Left lung (tissue), 14 donors: Measurements from ENCODE around the gene FXYD7. TPM values are rescaled to one million over a fixed set of nuclear protein-coding genes. Genes with fewer than 3 reads are reported as not detected.

Experiments
- ATAC-seq: fragments of 200-7000 bp; cut with Tn5 transposase; one replicate; pipeline ENCODE4 v1.9.1; 2020; ENCODE audit warnings: moderate library complexity
- DNase-seq, 4 donors: peaks; one replicate each; pipeline ENCODE4 v3.0.0-alpha.2; 2013 to 2020
- H3K27ac ChIP-seq, 2 donors: fragments of 200-600 bp; sonication (generic) in 1 of 2; one replicate each; pipeline versions ENCODE4 v1.5.0 to v1.8.0; 2020 to 2021
- H3K27me3 ChIP-seq, 2 donors: fragments of 200-600 bp; sonication (generic) in 1 of 2; one replicate each; pipeline versions ENCODE4 v1.5.0 to v1.8.0; 2020 to 2021
- H3K36me3 ChIP-seq, 2 donors: fragments of 200-600 bp; sonication (generic) in 1 of 2; one replicate each; pipeline versions ENCODE4 v1.5.0 to v1.8.0; 2020 to 2021
- H3K4me1 ChIP-seq, 2 donors: fragments of 200-600 bp; one replicate each; pipeline ENCODE4 v1.8.0; 2021
- H3K4me3 ChIP-seq, 2 donors: fragments of 200-600 bp; sonication (generic) in 1 of 2; one replicate each; pipeline versions ENCODE4 v1.5.0 to v1.8.0; 2020 to 2021; ENCODE audit warnings: mild to moderate bottlenecking in 1 of 2
- H3K9me3 ChIP-seq, 2 donors: fragments of 200-600 bp; sonication (generic) in 1 of 2; one replicate each; pipeline versions ENCODE4 v1.5.0 to v1.8.0; 2020 to 2021
- intact Hi-C, 2 donors: fragments of 100-400 bp; cut with DNase I; formaldehyde crosslinking; loops; one replicate each; pipeline versions ENCODE4 v1.11.2 to v1.14.2; 2022
- long read RNA-seq, 12 donors: library from polyadenylated mRNA in 2 of 12; unstranded in 2 of 12; transcript quantifications; one replicate each; pipeline ENCODE4 v2.0.0 and lab custom pipeline, GENCODE V29; 2019 to 2026
- polyA plus RNA-seq, 6 donors: library from polyadenylated mRNA; unstranded; fragments of 120-200 nt; gene quantifications; one replicate each; pipeline ENCODE4 v1.2.1, GENCODE V29; 2013; ENCODE audit not compliant: insufficient read length in 6 of 6
- total RNA-seq, 2 donors: library from RNA; stranded (reverse); fragmentation: NEBNext Ultra II Directional; extraction: Animal tissue kit (Norgen Biotek cat#: 25700); gene quantifications; one replicate each; pipeline ENCODE4 v1.2.1, GENCODE V29; 2021
- TF ChIP-seq, protein P1 (sequence below), 2 donors: fragments of 200-600 bp; sonication (generic) in 1 of 2; IDR thresholded peaks; one replicate each; pipeline versions ENCODE4 v1.5.0 to v1.8.0; 2021; ENCODE audit warnings: antibody characterized with exemption in 2 of 2
- donor health status: DM: no; HTN: yes; CAD: no.
- donor health status: DM: no; HTN: no; CAD: no.

Gene FXYD7, protein sequence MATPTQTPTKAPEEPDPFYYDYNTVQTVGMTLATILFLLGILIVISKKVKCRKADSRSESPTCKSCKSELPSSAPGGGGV
- total RNA-seq (not detected), polyA plus RNA-seq (1 to 10 TPM in 2 of 6 donors, under 1 TPM in 4; 0.55 to 1.3 (median 0.74) TPM)
- long read RNA-seq, donor 1: 0 reads
- long read RNA-seq, donor 2: 0 reads
- long read RNA-seq, donor 3: 0 reads
- long read RNA-seq, donor 4: 0 reads
- long read RNA-seq, donor 5: 0 reads
- long read RNA-seq, donor 6, partial matches to known transcripts: 0 of 1 reads
- long read RNA-seq, donor 6, other reads (novel, unspliced or antisense): 0 of 1 reads
- long read RNA-seq, donor 7, partial matches to known transcripts: 0 of 2 reads
- long read RNA-seq, donor 7, other reads (novel, unspliced or antisense): 0 of 2 reads
- long read RNA-seq, donor 8: 0 reads
- long read RNA-seq, donor 9: 0 reads
- long read RNA-seq, donor 10, partial matches to known transcripts: 0 of 1 reads
- long read RNA-seq, donor 10, other reads (novel, unspliced or antisense): 0 of 1 reads
- long read RNA-seq, donor 11: 0 reads
- long read RNA-seq, donor 12: 0 reads

DNA sequence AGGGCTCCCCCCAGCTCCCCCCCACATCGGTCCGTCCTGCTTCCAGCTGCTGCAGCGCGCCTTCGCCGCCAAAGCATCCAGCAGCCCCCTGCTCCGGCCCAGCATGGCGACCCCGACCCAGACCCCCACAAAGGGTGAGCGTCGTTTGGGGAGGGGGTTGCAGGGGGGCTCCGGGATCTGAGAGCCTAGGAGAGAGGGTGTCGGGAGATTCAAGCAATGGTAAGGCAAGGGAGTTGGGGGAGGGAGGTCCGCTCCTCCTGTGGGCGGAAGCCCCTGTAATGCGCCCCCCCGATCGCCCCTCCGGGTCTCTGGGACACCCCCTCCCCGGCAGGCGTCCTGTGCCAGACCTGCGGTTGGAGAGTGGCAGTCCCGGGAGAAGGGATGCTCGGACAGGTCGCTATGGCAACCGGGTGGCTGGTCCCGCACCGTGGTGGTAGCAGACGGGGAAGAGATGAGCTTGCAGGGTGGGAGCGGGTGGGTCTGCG, at the start of gene FXYD7:
Gene FXYD7 (plus strand): TSS at position 25 of the 485 bp plus-strand sequence. CDS start 79 bp downstream, at position 104.
- H3K27ac ChIP-seq: no peak within 1 kb of the TSS
- peaks cover 0 to 66% of the 10 kb centered on the region in 2 donors for H3K27me3 ChIP-seq
- no peak for DNase-seq
- intact Hi-C loops: no loop called here
- H3K4me3 ChIP-seq: no peak within 1 kb of the TSS
- no peaks in the 10 kb centered on the region for H3K36me3 ChIP-seq
- ATAC-seq: no peak
- TF ChIP-seq, protein P1, sequence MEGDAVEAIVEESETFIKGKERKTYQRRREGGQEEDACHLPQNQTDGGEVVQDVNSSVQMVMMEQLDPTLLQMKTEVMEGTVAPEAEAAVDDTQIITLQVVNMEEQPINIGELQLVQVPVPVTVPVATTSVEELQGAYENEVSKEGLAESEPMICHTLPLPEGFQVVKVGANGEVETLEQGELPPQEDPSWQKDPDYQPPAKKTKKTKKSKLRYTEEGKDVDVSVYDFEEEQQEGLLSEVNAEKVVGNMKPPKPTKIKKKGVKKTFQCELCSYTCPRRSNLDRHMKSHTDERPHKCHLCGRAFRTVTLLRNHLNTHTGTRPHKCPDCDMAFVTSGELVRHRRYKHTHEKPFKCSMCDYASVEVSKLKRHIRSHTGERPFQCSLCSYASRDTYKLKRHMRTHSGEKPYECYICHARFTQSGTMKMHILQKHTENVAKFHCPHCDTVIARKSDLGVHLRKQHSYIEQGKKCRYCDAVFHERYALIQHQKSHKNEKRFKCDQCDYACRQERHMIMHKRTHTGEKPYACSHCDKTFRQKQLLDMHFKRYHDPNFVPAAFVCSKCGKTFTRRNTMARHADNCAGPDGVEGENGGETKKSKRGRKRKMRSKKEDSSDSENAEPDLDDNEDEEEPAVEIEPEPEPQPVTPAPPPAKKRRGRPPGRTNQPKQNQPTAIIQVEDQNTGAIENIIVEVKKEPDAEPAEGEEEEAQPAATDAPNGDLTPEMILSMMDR (IDR thresholded peaks at IDR 0.05): peak; percentile 5 to 21
- H3K9me3 ChIP-seq: no peaks in the 10 kb centered on the region
- peaks cover 13 to 40% of the 10 kb centered on the region in 2 donors for H3K4me1 ChIP-seq

DNA sequence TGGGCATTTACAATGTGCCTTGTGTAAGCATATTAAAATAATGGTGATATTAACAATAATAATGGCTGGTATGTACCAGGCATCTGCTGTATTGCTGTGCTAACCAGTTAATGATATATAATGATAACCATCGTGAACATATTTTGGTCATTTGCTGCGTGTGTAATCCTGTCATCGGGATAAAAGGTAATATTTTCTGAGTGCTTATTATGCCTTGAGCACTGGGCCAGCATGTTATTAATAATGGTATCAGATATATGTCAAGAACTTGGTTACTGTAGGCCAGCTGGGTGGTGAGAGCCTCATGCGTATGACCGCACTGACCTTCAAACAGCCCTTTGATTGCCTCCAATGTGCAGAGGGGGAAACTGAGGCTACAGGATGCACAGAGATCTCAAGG, 49.6 kb upstream of the FXYD7 start:
- no peaks in the 10 kb centered on the region for H3K9me3 ChIP-seq
- no peaks in the 10 kb centered on the region for H3K36me3 ChIP-seq
- ATAC-seq (no peak), DNase-seq (no peak)
- no peak overlapping the region for H3K27ac ChIP-seq
- TF ChIP-seq, protein P1 (IDR thresholded peaks at IDR 0.05): no peak
- no peak overlapping the region for H3K4me3 ChIP-seq
- intact Hi-C loops: no loop called here
- H3K4me1 ChIP-seq: peaks cover 0 to 4% of the 10 kb centered on the region in 2 donors
- peaks cover 0 to 19% of the 10 kb centered on the region in 2 donors for H3K27me3 ChIP-seq

DNA sequence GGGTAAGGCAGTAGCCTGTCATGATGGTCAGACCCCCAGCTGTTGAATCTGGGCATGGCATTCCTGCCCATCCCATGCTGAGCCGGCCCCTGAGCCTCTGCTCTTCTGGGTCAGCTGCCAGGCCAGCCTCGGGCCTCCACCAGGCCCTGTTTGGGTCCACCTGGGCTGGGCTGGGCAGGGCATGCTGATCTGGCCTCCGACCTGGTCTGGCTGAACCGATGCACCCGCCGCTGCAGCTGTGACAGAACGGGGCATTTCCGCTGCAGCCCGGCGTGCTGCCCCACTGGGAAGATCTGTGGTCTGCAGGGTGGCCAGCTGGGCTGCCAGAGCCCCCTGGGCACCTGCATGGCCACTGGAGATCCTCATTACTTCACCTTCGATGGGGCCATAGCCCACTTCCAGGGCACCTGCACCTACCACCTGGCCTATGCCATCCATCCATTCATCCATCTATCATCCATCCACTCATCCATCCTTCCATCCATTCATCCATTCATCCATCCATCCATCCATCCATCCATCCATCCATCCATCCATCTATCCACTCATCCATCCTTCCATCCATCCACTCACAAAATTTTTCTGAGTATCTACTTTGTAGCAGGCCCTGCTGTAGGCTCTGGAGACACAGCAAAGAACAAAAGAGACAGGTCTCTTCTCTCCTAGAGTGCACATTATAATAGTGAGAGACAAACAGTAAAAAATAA, 49.0 kb upstream of the FXYD7 start:
- ATAC-seq (no peak), DNase-seq (peak in 1 of 4 donors; percentile 72)
- peaks cover 0 to 19% of the 10 kb centered on the region in 2 donors for H3K27me3 ChIP-seq
- TF ChIP-seq, protein P1 (IDR thresholded peaks at IDR 0.05): no peak
- H3K9me3 ChIP-seq: no peaks in the 10 kb centered on the region
- peaks cover 0 to 4% of the 10 kb centered on the region in 2 donors for H3K4me1 ChIP-seq
- no peaks in the 10 kb centered on the region for H3K36me3 ChIP-seq
- intact Hi-C loops: no loop called here
- H3K27ac ChIP-seq: no peak overlapping the region
- no peak overlapping the region for H3K4me3 ChIP-seq

DNA sequence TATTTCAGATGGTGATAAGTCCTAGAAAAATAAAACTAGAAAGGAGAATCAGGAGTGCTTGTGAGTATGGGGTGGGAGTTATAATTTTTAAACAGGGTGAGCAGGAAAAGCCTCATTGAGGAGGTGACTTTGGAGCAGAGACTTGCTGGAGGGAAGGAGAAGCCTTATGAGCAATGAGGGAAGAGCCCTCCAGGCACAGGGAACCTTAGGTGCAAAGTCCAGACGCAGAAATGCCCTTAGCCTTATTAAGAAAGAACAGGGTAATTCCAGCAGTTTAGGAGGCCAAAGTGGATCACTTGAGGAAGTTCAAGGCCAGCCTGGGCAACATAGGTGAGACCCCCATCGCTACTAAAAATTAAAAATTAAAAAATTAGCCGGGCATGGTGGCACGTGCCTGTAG, 48.4 kb upstream of the FXYD7 start:
- intact Hi-C loops: no loop called here
- Histone ChIP-seq H3K9me3 (no peaks in the 10 kb centered on the region), H3K27me3 (peaks cover 0 to 19% of the 10 kb centered on the region in 2 donors), H3K36me3 (no peaks in the 10 kb centered on the region), H3K4me3 (no peak overlapping the region), H3K4me1 (peaks cover 0 to 4% of the 10 kb centered on the region in 2 donors), H3K27ac (no peak overlapping the region)
- DNase-seq (no peak), ATAC-seq (no peak)
- TF ChIP-seq, protein P1 (IDR thresholded peaks at IDR 0.05): no peak
